Fibroblast of lung (primary cell): ENCODE measurements around the gene RPS8.
"Not testable (repeated sequence)": the region's sequence is repeated elsewhere in the genome, so short reads cannot be mapped to it uniquely, and the experiment has no call there.

Experiments
- EZH2 ChIP-seq: IDR thresholded peaks from 2 replicates; pipeline ENCODE4 v1.5.1; 2012; ENCODE audit warnings: low read length, control low read depth, mild to moderate bottlenecking; ENCODE audit errors: missing control alignments
- TF ChIP-seq, protein P1 (sequence below), 2 donors: IDR thresholded peaks in 1 of 2; conservative IDR thresholded peaks in 1 of 2; 1 replicate in 1 of 2; 2 replicates in 1 of 2; pipeline ENCODE4 v1.5.1; 2011 to 2012; ENCODE audit warnings: low read length in 2 of 2, control low read depth in 1 of 2, inconsistent platforms in 1 of 2, low read depth in 1 of 2, mild to moderate bottlenecking in 1 of 2

GRCh38 chr1:44738953-44739306 is 36.4 kb upstream of the RPS8 start:
- TF ChIP-seq, protein P1, sequence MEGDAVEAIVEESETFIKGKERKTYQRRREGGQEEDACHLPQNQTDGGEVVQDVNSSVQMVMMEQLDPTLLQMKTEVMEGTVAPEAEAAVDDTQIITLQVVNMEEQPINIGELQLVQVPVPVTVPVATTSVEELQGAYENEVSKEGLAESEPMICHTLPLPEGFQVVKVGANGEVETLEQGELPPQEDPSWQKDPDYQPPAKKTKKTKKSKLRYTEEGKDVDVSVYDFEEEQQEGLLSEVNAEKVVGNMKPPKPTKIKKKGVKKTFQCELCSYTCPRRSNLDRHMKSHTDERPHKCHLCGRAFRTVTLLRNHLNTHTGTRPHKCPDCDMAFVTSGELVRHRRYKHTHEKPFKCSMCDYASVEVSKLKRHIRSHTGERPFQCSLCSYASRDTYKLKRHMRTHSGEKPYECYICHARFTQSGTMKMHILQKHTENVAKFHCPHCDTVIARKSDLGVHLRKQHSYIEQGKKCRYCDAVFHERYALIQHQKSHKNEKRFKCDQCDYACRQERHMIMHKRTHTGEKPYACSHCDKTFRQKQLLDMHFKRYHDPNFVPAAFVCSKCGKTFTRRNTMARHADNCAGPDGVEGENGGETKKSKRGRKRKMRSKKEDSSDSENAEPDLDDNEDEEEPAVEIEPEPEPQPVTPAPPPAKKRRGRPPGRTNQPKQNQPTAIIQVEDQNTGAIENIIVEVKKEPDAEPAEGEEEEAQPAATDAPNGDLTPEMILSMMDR (conservative IDR thresholded peaks at IDR 0.05 in 1 of 2, IDR thresholded peaks at IDR 0.05 in 1 of 2; ENCODE audit: low read depth in 1 of 2, low read length in 2 of 2): not testable (repeated sequence)
- not testable (repeated sequence) for TF ChIP-seq EZH2
